NCI-H1694 (cell line): ENCODE data around the gene CLCA1.

Experiments
- DNase-seq: peaks from one replicate; lab custom pipeline; 2025; lab: John Stamatoyannopoulos, UW

Gene CLCA1, protein sequence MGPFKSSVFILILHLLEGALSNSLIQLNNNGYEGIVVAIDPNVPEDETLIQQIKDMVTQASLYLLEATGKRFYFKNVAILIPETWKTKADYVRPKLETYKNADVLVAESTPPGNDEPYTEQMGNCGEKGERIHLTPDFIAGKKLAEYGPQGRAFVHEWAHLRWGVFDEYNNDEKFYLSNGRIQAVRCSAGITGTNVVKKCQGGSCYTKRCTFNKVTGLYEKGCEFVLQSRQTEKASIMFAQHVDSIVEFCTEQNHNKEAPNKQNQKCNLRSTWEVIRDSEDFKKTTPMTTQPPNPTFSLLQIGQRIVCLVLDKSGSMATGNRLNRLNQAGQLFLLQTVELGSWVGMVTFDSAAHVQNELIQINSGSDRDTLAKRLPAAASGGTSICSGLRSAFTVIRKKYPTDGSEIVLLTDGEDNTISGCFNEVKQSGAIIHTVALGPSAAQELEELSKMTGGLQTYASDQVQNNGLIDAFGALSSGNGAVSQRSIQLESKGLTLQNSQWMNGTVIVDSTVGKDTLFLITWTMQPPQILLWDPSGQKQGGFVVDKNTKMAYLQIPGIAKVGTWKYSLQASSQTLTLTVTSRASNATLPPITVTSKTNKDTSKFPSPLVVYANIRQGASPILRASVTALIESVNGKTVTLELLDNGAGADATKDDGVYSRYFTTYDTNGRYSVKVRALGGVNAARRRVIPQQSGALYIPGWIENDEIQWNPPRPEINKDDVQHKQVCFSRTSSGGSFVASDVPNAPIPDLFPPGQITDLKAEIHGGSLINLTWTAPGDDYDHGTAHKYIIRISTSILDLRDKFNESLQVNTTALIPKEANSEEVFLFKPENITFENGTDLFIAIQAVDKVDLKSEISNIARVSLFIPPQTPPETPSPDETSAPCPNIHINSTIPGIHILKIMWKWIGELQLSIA

DNA sequence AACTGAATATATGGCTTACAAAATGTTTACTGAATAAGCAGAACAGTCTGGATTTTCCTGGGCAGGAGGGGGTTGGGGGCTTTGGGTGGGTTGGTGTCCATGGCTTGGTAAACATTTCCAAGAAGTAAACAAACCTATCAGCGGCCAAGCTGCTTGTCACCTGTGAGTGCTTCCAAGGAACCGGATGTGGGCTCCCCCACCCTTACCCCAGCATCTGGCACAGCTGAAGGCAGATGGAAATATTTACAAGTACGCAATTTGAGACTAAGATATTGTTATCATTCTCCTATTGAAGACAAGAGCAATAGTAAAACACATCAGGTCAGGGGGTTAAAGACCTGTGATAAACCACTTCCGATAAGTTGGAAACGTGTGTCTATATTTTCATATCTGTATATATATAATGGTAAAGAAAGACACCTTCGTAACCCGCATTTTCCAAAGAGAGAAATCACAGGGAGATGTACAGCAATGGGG lies at the start of gene CLCA1:
CLCA1 (plus strand) TSS at position 427 of the 477 bp plus-strand sequence; CDS start at position 472, 45 bp downstream.
- DNase-seq: no peak

DNA sequence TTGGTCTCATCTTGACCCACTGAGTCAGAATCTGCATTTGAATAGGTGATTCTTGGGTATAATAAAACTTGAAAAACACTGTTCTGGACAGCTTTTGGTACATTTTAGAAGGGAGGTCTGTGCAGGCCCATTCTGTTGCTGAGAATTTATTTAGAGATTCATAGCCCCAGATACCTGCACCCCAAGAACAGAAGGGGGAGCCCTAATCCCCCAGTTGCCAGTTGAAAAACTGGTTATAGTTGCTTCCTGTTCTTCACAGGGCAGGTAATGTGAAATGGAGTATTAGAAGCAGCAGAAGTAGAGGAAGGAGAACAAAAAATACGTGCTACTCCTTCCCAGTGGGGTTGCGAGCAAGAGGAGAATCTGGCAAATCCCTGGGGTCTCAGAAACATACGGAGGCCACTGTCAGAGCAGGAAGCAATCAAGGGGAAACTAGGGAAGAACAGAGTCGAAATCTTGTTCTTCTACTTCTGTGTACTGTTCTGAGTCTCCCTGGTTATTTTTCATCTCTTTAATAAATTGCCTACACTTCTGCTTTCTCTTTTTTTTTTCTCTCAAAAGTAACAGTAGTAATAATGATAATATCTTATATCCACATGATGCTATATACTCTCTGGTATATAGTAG lies 49.3 kb upstream of the CLCA1 start:
- no peak for DNase-seq

DNA sequence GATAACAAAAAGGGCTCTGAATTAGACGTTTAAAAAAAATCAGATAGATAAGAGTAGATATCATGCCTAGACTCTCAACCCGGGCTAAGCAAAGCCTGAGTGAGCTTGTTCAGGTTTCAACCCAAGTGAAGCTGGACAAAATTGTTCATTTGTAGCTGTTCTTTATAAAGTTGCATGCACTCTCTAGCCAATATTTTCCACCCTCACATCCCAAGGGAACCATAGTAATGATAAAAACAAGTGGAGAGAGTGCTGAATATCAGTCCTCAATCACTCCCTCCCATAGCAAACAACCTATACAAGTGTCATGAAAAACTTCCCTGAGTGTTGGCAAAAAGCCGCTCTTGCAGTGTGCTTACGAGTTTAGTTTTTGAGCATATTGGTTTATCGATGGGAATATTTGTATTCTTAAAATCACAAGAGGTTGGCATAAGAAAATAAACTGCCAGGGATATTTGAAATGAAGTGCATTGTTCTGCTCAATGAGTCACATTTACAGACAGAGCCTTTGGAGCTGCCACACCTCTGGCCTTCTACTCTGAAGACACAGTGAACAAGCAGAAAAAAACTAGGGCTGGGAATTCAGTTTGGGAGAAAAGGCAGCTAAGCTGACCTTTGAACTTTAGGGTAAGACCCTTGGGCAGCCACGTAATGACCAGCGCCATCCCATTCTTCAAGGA lies 47.0 kb upstream of the CLCA1 start:
- DNase-seq: no peak

DNA sequence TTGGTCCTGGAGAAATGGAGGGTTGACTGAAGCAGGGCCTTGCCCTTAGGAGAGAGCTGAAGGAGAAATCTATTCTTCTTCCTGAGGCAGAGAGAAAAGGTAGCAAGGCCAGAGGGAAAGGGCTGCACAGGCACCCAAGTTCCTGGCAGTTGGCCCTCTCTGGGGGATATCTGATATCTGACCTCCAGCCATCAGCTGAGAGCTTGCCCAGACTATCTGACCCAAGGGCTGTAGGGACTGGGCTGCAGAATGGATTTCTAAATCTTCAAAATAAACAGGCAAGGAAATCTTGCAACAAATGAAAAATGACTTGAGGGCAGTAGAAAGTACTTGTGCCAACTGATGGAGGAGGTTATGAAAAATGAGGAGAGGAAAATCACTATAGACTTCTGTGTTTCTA lies 45.3 kb upstream of the CLCA1 start:
- no peak for DNase-seq

DNA sequence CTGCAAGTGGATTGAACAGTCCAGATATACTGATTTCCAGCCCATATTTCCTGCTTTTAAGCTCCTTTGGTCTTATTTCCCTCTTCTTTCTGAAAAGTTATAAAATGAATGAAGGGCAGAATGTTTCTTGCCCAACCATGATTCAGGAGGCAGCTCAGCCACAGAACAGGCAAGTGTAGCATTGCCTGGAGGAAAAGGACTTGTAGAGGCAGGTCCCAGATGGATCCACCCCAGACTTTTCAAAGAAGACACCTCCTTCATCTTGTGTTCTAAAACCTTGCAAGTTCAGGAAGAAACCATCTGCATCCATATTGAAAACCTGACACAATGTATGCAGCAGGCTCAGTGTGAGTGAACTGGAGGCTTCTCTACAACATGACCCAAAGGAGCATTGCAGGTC lies 44.9 kb upstream of the CLCA1 start, which contains the start of gene CLCA2:
CLCA2 (plus strand) TSS at position 299 of the 400 bp plus-strand sequence; CDS start at position 376, 77 bp downstream.
- DNase-seq: no peak

DNA sequence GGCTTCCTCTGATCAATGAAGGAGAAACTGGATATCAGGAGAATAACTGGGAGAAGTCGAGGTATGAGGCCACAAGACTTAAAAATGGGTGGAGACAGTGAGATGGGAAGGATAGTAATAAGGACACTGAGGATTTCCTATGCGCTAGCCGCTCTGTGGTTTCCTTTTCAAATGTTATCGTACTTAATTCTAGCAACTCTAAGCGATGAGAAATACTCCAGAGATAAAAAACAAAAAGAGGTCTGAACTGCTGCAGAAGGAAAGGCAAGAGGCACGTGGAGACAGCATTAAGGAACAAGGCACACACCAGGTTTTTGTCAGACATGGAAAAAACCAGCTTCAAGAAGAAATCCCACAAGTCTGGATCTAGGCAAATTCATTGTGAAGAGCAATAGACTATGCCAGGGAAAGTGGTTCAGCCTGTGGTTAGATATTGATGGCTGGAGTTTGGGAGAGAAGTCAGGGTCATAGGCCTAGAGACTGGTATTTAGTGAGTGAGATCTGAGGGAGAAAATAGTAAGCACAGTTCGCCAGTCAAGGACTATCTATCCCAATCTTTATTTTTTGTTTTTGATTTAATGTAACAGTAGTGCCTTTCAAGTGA lies 39.5 kb upstream of the CLCA1 start:
- DNase-seq: no peak

DNA sequence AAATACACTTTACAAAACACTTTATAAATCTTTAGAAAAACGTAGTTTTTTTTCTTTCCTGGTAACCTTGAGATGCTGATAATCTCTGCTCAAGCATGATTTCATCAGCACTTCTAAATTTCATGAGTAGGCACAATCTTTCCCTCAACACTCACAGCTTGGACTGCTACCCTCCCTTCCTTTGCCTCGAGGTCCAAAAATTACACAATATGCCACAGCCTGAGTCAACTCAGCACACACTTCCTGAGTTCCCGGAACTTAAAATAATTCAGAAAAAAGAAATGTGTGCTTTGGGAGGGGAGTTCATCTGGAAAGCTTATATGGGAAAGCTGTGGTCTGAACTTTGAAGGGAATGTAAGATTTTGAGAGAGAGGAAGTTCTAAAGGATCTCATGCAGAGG lies 38.9 kb upstream of the CLCA1 start:
- DNase-seq: no peak

DNA sequence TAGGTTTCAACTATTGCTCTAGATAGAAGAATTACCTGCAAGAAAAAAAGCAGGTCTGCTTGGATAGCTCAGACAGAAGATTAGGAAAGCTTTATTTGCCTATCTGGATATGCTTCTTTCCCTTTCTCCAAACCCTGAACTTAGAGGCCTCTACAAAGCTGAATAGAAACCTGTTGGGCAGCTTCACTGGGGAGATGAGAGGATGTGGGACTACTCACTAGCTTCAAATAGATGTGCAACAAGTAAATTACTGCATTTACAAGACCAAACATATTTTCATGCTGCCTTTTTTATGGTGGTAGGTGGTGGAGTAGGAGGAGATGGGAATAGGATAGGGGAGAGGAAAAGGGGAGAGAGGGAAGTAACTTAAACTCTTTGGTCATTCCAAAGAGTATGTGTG lies 38.4 kb upstream of the CLCA1 start:
- no peak for DNase-seq

DNA sequence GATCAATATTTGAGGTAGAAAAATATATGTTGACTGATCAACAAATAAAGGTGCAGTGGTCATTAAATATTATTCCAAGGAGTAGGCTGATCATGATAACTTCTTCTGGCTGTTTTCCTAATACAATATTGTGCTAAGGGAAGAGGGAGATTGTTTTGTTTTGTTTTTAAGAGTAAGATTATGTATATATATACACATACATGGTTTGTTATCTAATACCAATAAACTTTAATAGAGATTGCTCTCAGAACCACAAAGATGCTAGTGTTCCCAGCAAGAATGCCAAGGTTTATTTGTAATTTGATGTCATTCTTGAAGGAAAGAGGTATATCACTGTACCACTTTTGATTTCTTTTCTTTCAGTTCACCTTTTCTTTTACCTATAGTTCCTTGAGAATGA lies 34.7 kb upstream of the CLCA1 start:
- DNase-seq: no peak

DNA sequence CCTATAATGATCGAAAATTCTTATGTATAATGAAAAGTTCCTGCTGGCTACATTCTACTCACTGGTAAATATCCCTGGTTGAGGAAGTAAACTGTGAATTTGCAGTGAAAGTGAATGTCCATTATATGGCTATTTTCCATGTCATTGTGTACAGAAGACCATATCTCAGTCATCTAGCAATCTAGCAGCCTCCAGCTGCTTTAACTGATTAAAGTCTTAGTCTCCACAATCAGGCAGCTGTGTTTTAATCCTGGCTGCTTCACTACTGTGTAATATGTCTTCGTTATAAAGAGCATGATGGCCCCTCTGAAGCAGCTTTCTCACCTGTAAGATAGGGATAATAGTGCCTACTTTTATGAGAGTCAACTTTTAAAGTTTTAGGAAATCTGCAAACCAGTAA lies 33.4 kb upstream of the CLCA1 start:
- no peak for DNase-seq

DNA sequence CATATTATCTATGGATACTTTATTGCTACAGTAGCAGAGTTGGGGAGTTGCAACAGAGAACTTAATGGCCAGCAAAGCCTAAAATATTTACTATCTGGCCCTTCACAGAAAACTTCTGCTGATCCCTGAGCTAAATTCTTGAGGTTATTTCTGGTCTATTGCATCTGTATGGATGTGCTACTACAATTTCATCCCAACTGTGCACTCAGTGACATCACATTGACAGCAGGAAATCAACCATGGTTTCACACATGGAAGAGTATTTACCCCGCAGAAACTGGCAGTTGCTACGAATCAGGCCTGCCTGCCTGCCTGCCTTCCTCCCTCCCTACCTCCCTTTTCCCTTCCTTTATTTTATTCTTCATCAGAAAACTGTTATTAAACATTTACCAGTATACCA lies 32.7 kb upstream of the CLCA1 start:
- no peak for DNase-seq

DNA sequence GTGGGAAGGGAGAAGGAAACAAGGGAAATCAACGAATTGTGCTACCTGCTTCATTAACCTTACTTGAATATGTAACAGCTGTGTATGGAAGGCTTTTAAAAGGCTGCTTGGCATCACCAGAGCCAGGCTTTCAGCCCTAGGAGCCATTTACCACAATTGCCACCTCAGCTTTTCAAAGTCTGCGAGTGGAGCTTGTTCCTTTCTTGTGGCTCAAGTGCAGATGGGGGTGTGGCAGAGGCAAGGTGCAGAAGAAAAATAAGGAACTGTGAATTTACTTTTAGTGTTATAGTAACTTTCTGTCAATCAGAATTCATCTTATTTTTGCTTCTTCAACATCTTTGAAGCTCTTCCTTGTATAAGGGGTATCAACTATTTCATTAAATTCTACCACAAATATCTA lies 27.1 kb upstream of the CLCA1 start:
- no peak for DNase-seq

DNA sequence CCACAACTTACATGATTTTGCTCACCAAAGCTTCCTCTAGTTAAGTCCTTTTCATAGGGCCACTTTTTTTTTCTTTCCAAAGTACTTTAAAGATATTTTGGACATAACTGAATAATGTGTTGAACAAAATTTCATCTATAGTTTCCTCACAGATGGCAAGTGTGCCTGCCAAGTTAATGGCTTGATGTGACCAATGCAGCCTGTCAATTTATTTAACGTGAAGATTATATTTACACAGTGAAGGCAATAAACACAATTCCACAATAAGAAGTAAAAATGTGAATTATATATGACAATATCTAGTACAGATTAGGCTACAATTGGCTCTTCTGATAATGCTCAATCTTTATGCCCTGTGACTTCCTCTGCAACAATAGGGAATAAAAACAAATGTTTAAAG lies 26.7 kb upstream of the CLCA1 start:
- no peak for DNase-seq

DNA sequence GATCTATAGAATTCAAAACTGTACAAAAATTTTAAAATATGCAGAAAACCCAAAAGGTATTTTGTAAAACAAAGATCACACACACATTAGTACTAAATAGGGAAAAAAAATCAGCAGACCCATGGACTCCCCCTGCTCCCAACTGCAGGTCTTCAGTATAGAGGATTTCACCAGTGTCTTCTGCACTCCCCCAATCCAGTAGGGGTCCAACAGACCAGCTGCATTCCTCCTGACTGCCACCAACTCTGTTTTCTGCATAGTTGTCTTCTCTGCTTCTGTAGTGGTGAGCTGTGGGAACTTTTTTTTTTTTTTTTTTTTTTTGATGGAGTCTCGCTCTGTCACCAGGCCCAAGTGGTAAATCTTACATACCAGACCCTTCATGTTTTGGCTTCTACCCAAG lies 22.8 kb upstream of the CLCA1 start:
- no peak for DNase-seq

DNA sequence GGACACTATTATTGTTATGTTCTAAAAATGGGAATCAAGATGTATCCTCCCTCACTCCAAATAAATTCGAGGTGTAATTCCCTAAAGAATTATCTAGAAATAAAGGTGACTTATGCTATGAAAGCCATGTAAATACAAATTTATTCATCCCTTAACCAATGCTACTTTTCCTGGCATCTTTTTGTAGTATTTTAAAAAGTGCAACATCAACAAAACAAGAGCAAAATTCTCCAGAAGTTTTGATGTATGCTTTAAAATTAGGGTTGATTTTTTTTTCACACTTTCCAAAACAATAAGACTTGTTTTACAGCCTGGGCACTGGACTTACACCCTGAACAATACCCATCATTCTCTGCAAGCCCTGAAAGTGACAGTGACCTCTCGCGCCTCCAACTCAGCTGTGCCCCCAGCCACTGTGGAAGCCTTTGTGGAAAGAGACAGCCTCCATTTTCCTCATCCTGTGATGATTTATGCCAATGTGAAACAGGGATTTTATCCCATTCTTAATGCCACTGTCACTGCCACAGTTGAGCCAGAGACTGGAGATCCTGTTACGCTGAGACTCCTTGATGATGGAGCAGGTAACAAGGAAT lies 21.4 kb upstream of the CLCA1 start:
- DNase-seq: no peak

DNA sequence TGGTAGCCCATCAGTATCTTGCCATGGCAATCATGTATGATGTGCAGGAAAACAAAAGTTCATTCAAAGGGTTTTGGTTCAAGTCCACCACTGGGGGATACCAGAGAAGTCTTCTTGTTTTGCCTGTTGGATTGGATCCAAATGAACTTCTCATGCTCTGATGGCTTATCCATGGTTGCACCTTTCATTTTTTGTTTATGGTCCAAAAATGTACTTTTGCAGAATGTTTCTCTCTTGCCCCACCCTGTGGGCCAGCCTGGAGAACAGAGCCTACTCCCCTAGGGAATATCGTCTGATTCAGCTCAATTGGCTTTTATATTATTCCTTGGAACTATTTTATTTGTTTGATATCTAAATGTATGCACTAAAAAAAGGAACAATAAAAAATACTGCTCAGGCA lies 20.1 kb upstream of the CLCA1 start:
- no peak for DNase-seq

DNA sequence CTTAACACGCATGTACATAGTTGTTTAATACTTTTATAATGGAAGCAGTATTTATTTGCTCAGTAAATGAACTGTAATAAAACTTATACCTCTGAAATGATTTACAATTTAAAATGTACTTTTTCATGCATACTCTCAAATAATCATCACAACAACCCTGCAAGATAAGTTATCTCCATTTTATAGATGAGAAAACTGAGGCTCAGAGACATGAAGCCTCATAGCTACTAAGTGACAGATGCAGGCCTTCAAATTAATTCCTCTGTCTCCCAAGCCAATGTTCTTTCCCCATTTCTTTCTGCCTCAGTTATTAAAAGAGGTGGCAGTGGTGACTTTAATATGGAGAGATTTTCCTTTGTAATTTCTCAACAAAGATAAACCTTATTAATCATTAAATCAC lies 19.6 kb upstream of the CLCA1 start:
- no peak for DNase-seq

DNA sequence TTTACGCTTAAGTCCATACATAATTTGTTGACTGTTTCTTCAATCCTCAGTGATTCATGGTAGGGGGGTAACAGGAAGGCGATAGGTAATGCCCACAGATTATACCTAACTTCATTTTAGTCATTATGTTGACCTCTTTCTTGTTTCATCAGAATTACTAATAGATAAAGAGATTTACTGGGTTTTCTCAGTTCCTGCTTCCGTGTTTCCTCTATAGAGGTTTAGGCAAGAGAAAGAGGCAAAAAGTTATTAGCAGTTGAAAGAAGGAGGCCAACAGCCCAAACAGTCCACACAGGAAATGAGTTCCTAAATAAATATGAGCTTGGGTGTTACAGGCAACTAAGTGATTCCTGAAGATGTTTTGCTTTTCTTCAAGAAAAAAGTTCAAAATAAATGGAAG lies 17.9 kb upstream of the CLCA1 start:
- DNase-seq: no peak

DNA sequence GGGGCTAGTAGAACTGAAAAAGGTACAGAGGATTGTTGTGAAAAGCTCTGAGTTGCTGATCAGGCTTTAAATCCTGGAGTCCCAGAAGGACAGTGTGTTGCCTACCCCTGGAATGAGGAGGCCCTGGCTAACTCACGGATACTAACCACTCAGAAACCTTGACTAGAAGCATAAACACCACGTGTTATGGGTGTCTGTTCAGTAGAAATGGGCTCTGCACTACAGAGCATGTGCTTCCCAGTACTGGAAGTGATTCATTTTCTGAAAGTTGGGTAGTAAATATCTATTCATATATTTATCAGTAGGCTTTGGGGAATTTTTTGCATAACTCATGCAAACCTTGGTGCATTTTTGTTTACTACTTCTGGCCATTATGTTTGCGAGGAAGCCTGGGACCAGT lies 15.1 kb upstream of the CLCA1 start:
- DNase-seq: no peak

DNA sequence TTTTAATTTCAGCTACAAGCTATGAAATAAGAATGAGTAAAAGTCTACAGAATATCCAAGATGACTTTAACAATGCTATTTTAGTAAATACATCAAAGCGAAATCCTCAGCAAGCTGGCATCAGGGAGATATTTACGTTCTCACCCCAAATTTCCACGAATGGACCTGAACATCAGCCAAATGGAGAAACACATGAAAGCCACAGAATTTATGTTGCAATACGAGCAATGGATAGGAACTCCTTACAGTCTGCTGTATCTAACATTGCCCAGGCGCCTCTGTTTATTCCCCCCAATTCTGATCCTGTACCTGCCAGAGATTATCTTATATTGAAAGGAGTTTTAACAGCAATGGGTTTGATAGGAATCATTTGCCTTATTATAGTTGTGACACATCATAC lies 13.7 kb upstream of the CLCA1 start:
- no peak for DNase-seq

DNA sequence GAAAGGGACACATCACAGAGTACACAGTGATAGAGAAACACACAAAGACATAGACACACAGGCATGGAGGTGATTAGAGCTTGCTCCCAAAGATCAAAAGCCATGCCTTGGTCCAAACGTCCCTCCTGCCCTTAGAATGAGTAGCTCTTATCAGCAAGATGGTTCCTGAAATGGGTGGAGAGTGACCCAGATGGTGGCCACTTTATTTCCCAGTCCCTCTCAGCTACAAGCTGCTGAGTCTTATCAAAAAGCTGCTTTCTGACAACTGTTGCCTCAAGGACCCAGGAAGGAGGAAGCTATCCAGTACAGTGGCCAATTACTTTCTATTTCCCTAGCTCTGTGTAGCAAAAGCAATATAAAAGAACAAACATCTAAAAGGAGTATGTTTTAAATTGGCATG lies 7.7 kb upstream of the CLCA1 start:
- DNase-seq: no peak
